HepG2 (cell line): ENCODE data around the gene MPG. TPM values are rescaled to one million over a fixed set of nuclear protein-coding genes. Genes with fewer than 3 reads are reported as not detected.

Experiments
- AGO1 ChIP-seq: fragments of 200-400 bp; formaldehyde crosslinking; IDR thresholded peaks from 2 replicates; pipeline ENCODE4 v1.6.1; 2017; ENCODE audit warnings: mild to moderate bottlenecking, low read depth, low read length, moderate library complexity; ENCODE audit not compliant: poor library complexity, severe bottlenecking
- ELF3 ChIP-seq: IDR thresholded peaks from 2 replicates; pipeline ENCODE4 v1.6.1; 2016; ENCODE audit warnings: missing genetic modification reagents, missing compliant biosample characterization
- ERF ChIP-seq: IDR thresholded peaks from 2 replicates; pipeline ENCODE4 v1.6.1; 2018; ENCODE audit warnings: missing biosample characterization, missing genetic modification reagents
- GLMP ChIP-seq: sonication (generic); formaldehyde crosslinking; IDR thresholded peaks from 2 replicates; pipeline ENCODE4 v1.9.0; 2021; ENCODE audit warnings: missing genetic modification reagents, mild to moderate bottlenecking, borderline replicate concordance
- HMGXB4 ChIP-seq, 2 experiments: sonication (generic) in 1 of 2; formaldehyde crosslinking in 1 of 2; IDR thresholded peaks; 2 replicates each; pipeline versions ENCODE4 v1.4.0 to v1.6.1; 2018 to 2020; ENCODE audit warnings: missing genetic modification reagents in 2 of 2, borderline replicate concordance in 1 of 2, low read depth in 1 of 2, mild to moderate bottlenecking in 1 of 2, missing biosample characterization in 1 of 2
- KDM4B ChIP-seq: sonication (generic); formaldehyde crosslinking; IDR thresholded peaks from 2 replicates; pipeline ENCODE4 v1.4.0; 2020; ENCODE audit warnings: missing genetic modification reagents
- KLF16 ChIP-seq, 2 experiments: sonication (generic) in 1 of 2; formaldehyde crosslinking in 1 of 2; IDR thresholded peaks; 2 replicates each; pipeline versions ENCODE4 v1.6.1 to v1.8.0; 2016 to 2023; ENCODE audit warnings: missing genetic modification reagents in 2 of 2, missing compliant biosample characterization in 1 of 2
- MIER2 ChIP-seq: IDR thresholded peaks from 2 replicates; pipeline ENCODE4 v1.6.1; 2016; ENCODE audit warnings: missing biosample characterization, missing genetic modification reagents
- NPAS2 ChIP-seq: sonication (generic); formaldehyde crosslinking; IDR thresholded peaks from 2 replicates; pipeline ENCODE4 v1.8.0; 2022; ENCODE audit warnings: mild to moderate bottlenecking, missing genetic modification reagents, borderline replicate concordance
- PRPF4 ChIP-seq: fragments of 200-400 bp; formaldehyde crosslinking; IDR thresholded peaks from 2 replicates; pipeline ENCODE4 v1.6.1; 2016; ENCODE audit warnings: low read length, low read depth; ENCODE audit not compliant: poor library complexity, severe bottlenecking
- RAD21 ChIP-seq: fragments of 450-650 bp; formaldehyde crosslinking; IDR thresholded peaks from 2 replicates; pipeline ENCODE4 v1.5.0; 2020; ENCODE audit warnings: mild to moderate bottlenecking
- RXRB ChIP-seq: IDR thresholded peaks from 2 replicates; pipeline ENCODE4 v1.6.1; 2016; ENCODE audit warnings: borderline replicate concordance, missing genetic modification reagents, missing compliant biosample characterization
- ZBTB25 ChIP-seq: IDR thresholded peaks from 2 replicates; pipeline ENCODE4 v1.6.1; 2018; ENCODE audit warnings: missing genetic modification reagents
- ZNF496 ChIP-seq: sonication (generic); formaldehyde crosslinking; IDR thresholded peaks from 2 replicates; pipeline ENCODE4 v1.8.1; 2023; ENCODE audit warnings: mild to moderate bottlenecking, moderate library complexity, missing genetic modification reagents; ENCODE audit not compliant: insufficient replicate concordance
- ZNF556 ChIP-seq: sonication (generic); formaldehyde crosslinking; IDR thresholded peaks from 2 replicates; pipeline ENCODE4 v1.4.0; 2020; ENCODE audit warnings: mild to moderate bottlenecking, missing genetic modification reagents, borderline replicate concordance
- ZNF784 ChIP-seq: sonication (generic); formaldehyde crosslinking; IDR thresholded peaks from 2 replicates; pipeline ENCODE4 v1.5.1; 2020; ENCODE audit warnings: missing genetic modification reagents, mild to moderate bottlenecking, borderline replicate concordance
- ZSCAN31 ChIP-seq: sonication (generic); formaldehyde crosslinking; IDR thresholded peaks from 2 replicates; pipeline ENCODE4 v1.5.0; 2020; ENCODE audit warnings: low read depth, mild to moderate bottlenecking, missing genetic modification reagents
- polyA plus RNA-seq, 8 experiments: library from polyadenylated mRNA; depleted of rRNA in 3 of 8; stranded (reverse) in 7 of 8; unstranded in 1 of 8; fragments of >200 nt; fragmentation: Illumina TruSeq in 4 of 8; extraction: Trizol in 4 of 8; gene quantifications; 2 replicates each; pipeline versions ENCODE4 v1.2.1 to v1.2.3, GENCODE V29; 2011 to 2016; ENCODE audit warnings: low read depth in 4 of 8, missing spikeins in 1 of 8, mixed read lengths in 1 of 8; ENCODE audit not compliant: insufficient read depth in 1 of 8
- total RNA-seq, 5 experiments: library from RNA; depleted of rRNA; stranded (reverse); fragments of >200 nt; fragmentation: Illumina TruSeq; extraction: Trizol; gene quantifications; 2 replicates each; pipeline ENCODE4 v1.2.3, GENCODE V29; 2016; ENCODE audit warnings: low read depth in 1 of 5
- TF ChIP-seq, protein P1 (sequence below): sonication (generic); formaldehyde crosslinking; IDR thresholded peaks from 2 replicates; pipeline ENCODE4 v1.5.0; 2020; ENCODE audit warnings: mild to moderate bottlenecking, missing genetic modification reagents, borderline replicate concordance

MPG gene
- total and polyA plus RNA-seq, 2 of the 13 experiments (the other 11 are each of a cell fraction or from before 2014, with no cell fraction given), result 59.1 to 62.5 TPM

GRCh38 chr16:106623-107324 is 28.7 kb downstream of the MPG start (continued):
- TF ChIP-seq, protein P1, sequence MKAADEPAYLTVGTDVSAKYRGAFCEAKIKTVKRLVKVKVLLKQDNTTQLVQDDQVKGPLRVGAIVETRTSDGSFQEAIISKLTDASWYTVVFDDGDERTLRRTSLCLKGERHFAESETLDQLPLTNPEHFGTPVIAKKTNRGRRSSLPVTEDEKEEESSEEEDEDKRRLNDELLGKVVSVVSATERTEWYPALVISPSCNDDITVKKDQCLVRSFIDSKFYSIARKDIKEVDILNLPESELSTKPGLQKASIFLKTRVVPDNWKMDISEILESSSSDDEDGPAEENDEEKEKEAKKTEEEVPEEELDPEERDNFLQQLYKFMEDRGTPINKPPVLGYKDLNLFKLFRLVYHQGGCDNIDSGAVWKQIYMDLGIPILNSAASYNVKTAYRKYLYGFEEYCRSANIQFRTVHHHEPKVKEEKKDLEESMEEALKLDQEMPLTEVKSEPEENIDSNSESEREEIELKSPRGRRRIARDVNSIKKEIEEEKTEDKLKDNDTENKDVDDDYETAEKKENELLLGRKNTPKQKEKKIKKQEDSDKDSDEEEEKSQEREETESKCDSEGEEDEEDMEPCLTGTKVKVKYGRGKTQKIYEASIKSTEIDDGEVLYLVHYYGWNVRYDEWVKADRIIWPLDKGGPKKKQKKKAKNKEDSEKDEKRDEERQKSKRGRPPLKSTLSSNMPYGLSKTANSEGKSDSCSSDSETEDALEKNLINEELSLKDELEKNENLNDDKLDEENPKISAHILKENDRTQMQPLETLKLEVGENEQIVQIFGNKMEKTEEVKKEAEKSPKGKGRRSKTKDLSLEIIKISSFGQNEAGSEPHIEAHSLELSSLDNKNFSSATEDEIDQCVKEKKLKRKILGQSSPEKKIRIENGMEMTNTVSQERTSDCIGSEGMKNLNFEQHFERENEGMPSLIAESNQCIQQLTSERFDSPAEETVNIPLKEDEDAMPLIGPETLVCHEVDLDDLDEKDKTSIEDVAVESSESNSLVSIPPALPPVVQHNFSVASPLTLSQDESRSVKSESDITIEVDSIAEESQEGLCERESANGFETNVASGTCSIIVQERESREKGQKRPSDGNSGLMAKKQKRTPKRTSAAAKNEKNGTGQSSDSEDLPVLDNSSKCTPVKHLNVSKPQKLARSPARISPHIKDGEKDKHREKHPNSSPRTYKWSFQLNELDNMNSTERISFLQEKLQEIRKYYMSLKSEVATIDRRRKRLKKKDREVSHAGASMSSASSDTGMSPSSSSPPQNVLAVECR, result peak; percentile 30
- 0 out of 2 replicates have a peak, but pooled peaks have one; percentile 27 for TF ChIP-seq ELF3
- TF ChIP-seq ZNF556, result no peak
- TF ChIP-seq RAD21 (CRISPR knock-in tag), result peak; percentile 45; the same call in 1 of the 2 replicates
- no peak for TF ChIP-seq AGO1
- no peak for TF ChIP-seq KDM4B (CRISPR knock-in tag)
- TF ChIP-seq ZNF784 (CRISPR knock-in tag), result no peak
- 0 out of 2 replicates have a peak, but pooled peaks have one; percentile 33 for TF ChIP-seq ZBTB25 (CRISPR knock-in tag)
- TF ChIP-seq KLF16 (CRISPR knock-in tag; IDR thresholded peaks at IDR 0.05), result 0 out of 4 replicates have a peak, but pooled peaks of 1 of the 2 experiments have one; percentile 32
- 0 out of 2 replicates have a peak, but pooled peaks have one; percentile 30 for TF ChIP-seq MIER2 (CRISPR knock-in tag)
- no peak for TF ChIP-seq PRPF4
- no peak for TF ChIP-seq ZNF496
- 0 out of 2 replicates have a peak, but pooled peaks have one; percentile 34 for TF ChIP-seq ERF
- TF ChIP-seq NPAS2 (CRISPR knock-in tag), result no peak
- TF ChIP-seq HMGXB4 (CRISPR knock-in tag; IDR thresholded peaks at IDR 0.05; ENCODE audit: borderline replicate concordance in 1 of 2, low read depth in 1 of 2), result peak in 1 of 2 experiments; percentile 31; a peak in 1 of 4 replicates
- TF ChIP-seq GLMP (CRISPR knock-in tag), result no peak
- peak; percentile 33; the same call in 1 of the 2 replicates for TF ChIP-seq RXRB (CRISPR knock-in tag)
- 0 out of 2 replicates have a peak, but pooled peaks have one; percentile 30 for TF ChIP-seq ZSCAN31 (CRISPR knock-in tag)
